GM19372 (cell line): ENCODE measurements around the gene LAMA1.

Experiments
- ATAC-seq: cut with Tn5 transposase; IDR thresholded peaks from one replicate; pipeline ENCODE4 v1.9.1; 2021; ENCODE audit warnings: mild to moderate bottlenecking, low read depth, moderate library complexity; ENCODE audit not compliant: unreplicated experiment

LAMA1 gene

DNA sequence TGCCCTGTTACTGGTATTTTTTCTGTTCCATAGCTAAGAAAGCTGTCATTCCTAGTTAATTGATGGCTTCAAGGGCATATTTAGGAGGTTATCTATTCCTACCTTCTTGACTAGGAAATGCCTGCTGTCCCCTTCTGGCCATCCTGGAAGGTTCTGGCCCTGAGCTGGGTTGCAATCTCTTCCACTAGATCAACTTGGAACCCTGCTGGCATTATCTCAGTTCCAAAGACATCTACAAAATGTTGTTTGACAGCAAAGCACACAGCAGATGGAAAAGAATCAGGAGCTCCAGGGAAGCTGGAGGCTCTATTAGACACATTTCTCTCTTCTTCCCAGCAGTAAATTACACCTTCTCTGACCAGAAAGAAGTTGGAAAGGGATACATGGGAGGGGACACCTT is 196.0 kb downstream of the LAMA1 start:
- ATAC-seq: no peak

DNA sequence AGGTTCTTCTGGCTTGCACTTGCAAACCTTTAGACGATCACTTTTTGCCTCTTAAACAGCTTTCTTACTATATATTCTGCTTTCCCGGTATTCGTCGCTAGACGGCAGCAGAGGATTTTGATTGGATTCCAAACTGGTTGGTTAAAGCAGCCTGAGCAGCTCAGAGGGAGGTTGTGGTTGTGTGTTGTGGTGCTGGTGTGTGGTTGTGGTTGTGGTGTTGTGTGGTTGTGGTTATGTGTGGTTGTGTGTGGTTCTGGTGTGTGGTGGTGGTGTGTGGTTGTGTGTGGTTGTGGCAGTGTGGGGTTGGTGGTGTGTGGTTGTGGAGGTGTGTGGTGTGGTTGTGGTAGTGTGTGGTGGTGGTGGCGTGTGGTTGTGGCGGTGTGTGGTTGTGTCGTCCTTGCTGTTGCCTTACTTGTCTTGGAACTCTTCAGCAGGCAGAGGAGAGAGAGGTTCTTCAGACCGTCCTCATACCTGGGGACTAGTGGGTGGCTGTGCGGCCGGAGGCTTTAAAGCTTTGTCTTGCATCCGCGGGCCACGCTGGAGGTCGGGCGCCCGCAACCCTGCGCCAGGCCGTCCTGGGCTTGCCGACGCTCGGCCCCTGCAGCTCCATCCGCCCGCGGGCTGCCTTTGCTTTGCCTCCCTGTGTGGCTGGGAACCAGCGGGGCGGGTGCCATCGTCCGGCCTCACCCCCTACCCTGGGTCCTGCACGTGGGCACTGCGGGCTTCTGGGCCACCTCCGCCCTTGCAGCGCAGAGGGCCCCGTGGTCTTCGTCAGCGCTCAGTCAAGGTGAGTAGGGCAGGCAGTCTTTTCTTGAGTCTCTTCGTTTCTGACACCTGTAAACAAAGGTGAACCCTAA is 197.3 kb downstream of the LAMA1 start:
- ATAC-seq: no peak

DNA sequence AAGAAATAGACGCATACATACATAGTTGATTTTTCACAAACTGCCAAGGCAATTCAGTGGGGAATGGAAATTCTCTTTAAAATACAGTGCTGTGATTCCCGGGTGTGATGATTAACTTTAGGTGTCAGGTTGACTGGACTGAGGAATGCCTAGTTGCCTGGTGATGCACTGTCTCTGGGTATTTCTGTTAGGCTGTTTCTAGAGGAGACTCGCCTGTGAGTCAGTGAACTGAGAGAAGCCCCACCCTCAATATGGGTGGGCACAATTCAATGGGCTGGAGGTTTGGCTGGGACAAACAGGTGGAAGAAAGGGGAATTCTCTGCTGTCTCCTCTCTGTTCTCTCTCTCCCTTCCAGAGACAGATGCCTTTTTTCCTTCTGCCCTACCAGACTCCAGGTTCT is 200.5 kb downstream of the LAMA1 start:
- ATAC-seq: no peak

DNA sequence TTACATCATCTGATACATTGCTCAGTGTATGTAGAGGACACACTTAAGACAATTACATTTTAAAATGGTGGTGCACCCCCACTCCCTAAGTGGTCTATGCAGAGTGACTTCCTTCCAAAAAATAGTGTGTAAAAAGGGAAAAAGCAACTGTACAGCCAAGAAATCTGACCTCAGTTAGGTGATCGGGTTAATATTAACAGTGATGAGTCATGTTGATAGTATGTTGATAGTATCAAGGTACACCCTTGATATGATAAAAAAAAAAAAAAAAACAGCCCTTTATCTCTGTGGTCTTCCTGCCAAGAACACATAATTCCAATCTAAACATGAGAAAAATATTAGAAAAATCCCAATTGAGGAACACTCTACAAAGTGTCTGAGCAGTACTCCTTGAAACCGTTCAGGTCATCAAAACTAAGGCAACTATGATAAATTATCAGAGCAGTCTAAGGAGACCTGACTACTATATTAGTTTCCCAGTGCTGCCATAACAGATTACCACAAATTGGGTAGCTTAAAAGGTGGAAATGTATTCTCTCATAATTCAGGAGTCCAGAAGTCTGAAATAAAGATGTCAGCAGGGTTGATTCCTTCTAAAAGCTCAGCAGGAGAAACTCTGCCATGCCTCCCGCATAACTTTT is 216.2 kb downstream of the LAMA1 start:
- ATAC-seq: no peak

DNA sequence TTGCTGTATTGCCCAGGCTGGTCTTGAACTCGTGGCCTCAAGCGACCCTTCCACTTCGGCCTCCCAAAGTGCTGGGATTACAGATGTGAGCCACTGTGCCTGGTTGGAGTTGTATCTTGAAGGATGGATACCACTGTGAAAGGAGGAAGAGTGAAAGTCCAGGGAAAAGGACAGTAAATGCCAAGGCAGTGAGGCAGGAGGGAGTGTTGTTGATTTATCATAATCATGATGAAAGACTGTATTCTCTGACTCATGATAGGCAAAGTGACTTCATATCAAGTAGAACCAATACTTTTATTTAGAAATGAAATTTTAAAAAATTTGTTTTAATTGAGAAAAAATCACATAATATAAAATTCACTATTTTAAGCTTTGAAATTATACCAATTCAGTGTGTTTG is 225.8 kb downstream of the LAMA1 start:
- ATAC-seq: no peak
